ENCODE results near the gene SMARCD3.

The SMARCD3 gene

GRCh38 chr7:151233804-151234203 is 14.7 kb downstream of the SMARCD3 start:
- no peak for DNase-seq

GRCh38 chr7:151232917-151233701 is 15.4 kb downstream of the SMARCD3 start:
- DNase-seq, result peak; percentile 85

DNA sequence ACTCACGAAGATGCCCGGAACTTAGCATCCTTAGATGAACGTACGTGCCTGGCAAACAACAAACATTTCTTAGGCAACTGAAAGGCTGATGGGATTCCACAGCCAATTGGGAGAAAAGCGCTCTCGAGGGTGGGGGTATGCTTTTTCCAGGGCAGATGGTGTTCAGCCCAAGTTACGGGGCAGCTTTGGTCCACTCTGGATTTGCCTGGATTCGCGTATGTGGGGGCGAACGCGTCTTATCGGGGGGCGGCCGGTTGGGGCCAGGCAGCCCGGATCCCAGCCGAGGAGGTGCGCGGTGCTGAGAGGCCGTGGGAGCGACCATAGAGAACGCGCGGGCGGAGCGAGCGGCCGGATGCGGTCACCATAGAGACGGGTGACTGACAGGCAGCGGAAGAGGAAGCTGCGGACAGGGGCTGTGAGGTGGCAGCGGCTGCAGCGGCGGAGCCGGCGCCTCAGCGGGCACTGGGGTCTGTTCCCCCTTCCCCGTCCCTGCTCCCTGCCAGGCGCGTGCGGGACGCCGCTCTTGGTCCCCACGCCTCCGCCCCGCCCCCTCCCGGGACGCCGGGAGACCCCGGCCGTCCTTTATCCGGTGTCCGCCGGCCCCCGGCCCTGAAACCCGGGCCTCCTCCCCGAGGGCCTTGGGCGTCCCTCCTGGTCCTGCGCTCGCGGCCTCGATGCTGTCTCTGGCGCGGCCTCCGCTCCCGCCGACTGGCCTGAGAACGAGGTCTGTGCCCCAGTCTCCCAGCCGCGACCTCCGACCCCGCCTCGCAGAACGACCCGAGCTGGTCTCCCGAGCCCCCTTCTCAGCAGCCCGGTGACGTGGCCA is 16.2 kb downstream of the SMARCD3 start, which contains the start of gene CHPF2:
CHPF2 (plus strand) TSS at position 393 of the 826 bp plus-strand sequence. CDS start 1,529 bp downstream, outside the sequence.
- peak; percentile 91 for DNase-seq

GRCh38 chr7:151231080-151231479 is 17.4 kb downstream of the SMARCD3 start:
- no peak for DNase-seq

GRCh38 chr7:151229249-151229648 is 19.2 kb downstream of the SMARCD3 start:
- no peak for DNase-seq

- no peak for DNase-seq
Measured at GRCh38 chr7:151228024-151228866, 20.2 kb downstream of the SMARCD3 start.

- DNase-seq, result peak; percentile 99
Measured at GRCh38 chr7:151226875-151227782, 21.4 kb downstream of the SMARCD3 start, which contains the start of gene ABCF2. TSS of gene ABCF2 (minus strand) at chr7:151227205. CDS start at chr7:151226458, 747 bp downstream.

GRCh38 chr7:151226560-151226874 is 22.0 kb downstream of the SMARCD3 start:
- DNase-seq, result no peak

GRCh38 chr7:151225948-151226510 is 22.5 kb downstream of the SMARCD3 start:
- no peak for DNase-seq

DNA sequence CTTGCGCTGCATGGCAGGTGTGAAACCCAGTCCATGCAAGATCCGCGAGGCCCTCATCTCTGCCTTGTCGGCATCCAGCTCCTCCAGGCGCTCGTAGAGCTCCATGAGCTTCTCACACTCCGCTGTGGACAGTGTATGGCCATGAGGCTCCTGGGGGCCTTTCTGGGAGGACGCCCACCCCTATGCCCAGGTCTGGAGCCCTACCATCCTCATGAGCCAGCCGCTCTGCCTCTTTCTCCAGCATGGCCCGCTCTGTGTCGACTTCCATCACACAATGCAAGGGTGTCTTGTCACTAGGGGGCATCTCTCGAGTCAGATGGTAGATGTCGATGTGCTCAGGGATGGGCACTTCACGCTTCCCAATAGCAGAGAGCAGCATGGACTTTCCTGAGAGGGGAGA is 24.8 kb downstream of the SMARCD3 start:
- no peak for DNase-seq

DNA sequence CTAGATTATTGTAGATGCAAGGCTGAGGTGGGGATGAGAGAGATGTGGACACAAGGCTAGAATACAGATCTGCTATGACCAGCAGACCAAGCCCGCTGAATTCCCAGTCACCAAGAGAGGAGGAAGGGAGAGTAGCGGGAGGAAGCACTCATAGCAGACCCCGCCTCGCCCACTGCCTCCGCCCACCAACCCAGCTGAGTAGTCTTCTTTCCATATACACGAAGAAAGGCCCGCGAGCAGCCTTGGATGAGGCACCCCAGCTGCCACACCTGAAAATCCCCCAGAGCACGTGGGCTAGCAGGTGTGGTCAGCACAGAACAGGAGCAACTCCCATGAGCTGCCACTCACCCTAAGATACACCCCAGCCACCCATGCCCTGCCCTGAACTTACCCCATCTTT is 30.3 kb downstream of the SMARCD3 start:
- DNase-seq, result no peak

- DNase-seq, result no peak
Measured at GRCh38 chr7:151215396-151215795, 33.1 kb downstream of the SMARCD3 start.

- DNase-seq, result no peak
Measured at GRCh38 chr7:151213826-151214225, 34.7 kb downstream of the SMARCD3 start.

GRCh38 chr7:151212626-151213025 is 35.9 kb downstream of the SMARCD3 start:
- DNase-seq, result no peak

DNA sequence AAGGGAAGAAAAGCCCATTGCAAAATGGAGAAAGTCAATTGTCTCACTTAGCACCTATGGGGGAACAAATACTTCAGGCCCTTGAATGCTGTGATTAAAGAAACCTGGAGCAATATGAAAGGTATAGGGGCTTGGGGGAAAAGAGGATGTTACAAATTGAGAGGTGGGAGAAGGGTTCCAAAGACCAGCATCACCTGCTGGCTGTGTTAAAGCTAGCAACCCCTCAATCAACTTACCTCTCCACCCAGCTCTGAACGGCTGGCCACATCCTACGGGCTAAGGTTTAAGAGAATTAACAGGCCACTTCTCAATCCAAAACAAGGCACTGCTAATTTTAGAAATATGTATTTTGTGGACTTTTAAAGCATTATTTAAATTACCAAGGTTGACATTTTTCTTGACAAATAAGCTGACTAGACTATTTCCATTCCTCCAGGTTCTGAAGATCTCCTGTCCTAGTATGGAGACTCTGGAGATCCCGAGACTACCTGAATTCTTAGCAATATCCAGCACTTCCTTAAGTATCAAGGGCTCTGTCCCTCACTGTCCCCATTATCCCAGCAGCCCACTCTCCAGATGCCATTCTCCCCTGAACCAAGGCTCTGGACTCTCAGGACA is 37.2 kb downstream of the SMARCD3 start:
- DNase-seq, result no peak

DNA sequence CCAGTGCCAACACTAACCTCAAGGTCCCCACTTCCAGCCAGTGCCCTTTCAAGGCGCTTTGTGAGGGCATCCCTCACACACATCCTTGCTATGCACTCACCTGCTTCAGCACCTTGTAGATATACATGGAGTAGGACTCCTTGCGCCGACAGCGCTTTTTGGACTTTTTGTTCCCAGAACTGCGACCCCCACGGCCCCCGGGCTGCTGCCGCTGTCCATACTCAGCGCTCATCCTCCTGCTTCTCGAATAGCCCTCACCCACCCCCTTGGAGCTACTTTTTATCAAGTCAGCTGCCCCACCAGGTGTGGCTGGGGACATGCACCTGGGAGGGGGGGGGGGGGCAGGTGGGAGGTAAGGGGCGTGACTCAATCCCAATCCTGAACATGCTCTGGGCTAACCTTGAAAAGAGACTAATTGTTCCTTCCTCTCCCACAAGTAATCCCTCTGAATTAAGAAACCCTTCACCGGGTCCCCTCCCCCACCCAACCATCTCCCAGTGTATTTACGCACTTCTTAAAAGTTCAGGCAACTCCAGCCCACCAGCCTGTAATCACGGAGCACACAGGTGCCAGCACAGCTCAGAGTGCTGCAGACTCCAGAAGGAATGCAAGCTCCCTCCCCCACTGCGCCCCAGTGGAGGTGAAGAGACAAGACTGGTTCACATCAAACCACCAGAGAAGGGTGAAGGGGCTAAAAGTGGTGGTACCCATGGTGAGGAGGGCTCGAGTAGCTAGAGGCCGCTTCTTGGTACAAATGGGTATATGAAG is 38.2 kb downstream of the SMARCD3 start, which contains the start of gene H2BK1:
H2BK1 (minus strand) TSS at position 402 of the 768 bp plus-strand sequence; CDS start at position 232, 170 bp downstream.
- no peak for DNase-seq

DNA sequence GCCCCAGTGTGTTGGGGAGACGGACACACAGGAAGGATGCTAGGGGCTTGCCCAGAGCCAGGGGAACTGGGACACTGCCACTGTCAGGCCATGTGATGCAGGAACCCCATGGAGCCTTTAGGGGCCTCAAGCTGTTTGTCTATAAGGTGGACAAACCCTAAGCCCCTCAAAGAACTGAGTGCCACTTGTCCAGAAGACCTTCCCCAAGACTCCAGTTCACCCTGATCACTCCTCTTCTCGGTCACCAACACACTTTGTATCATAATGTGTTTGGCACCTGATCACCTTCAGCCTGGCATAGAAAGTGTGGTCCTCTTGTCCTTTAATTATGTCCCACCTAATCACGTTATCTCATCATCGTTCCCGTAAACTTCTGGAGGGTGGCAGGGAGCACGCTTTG is 38.9 kb downstream of the SMARCD3 start:
- no peak for DNase-seq

DNA sequence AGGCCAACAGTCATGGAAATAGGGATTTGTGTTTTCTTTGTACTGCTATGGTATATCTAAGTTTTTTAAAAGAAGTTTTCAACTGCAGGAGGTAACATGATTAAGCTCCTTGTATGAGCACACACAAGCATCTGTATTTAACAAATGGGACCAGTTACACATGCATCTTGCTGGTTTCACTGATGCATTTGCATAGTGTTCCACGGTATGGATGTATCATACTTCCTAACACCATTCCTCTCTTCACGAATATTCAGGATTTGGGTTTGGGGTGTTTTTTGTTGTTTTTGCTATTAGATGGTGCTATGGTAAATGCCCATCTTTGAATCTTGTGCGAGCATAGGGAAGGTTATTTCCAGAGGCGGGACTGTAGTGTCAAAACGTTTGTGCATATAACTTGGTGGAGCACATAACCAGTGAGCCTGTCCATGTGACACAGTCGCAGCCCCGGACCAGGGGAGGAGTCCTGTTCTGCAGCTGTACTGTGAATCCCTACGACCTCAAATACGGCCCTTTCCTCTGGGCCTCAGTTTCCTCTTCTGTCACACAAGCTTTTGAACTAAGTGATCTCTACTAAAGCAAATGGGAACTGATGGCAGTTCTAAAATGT is 40.1 kb downstream of the SMARCD3 start:
- DNase-seq, result no peak

DNA sequence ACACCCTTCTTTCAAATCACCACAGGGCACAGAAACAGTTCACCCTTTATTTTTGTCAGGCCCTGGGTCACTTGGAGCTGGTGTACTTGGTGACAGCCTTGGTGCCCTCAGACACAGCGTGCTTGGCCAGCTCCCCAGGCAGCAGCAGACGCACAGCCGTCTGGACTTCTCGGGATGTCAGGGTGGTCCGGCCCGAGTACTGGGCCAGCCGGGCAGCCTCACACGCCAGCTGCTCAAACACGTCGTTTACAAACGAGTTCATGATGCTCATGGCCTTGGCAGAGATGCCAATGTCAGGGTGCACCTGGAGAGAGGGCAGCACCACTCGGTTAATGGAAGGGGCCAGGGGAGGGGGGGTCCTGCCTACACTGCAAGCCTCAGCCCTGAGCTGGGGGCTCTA is 40.7 kb downstream of the SMARCD3 start:
- DNase-seq, result no peak

GRCh38 chr7:151207315-151207714 is 41.2 kb downstream of the SMARCD3 start:
- DNase-seq, result no peak

All from stimulated activated CD4-positive, alpha-beta T cell treated with anti-CD3 and anti-CD28 coated beads, Interleukin-1b, Interleukin-23, amount 100 ng/mL, for 48 hours (primary cell).